Endothelial cell of umbilical vein (primary cell): Measurements from ENCODE around the gene CCDC27. TPM values are rescaled to one million over a fixed set of nuclear protein-coding genes. Genes with fewer than 3 reads are reported as not detected.
A peak's percentile ranks its signal among the peaks of the same experiment; 100 is the strongest.

Source experiments
- BruUV-seq: library from RNA; stranded (reverse); fragments of 400-500 nt; replicated peaks from 2 replicates; lab custom pipeline; 2021; lab: Mats Ljungman, UMichigan
- CTCF ChIA-PET: fragments of 300-600, 350-600 bp; sonication (Branson Sonifier 250); formaldehyde crosslinking; loops from one replicate; lab custom pipeline; 2021; ENCODE audit warnings: antibody characterized with exemption, inconsistent platforms; lab: Charles Lee
- POLR2A ChIA-PET: fragments of 300-600, 350-600 bp; sonication (Branson Sonifier 250); formaldehyde crosslinking; loops from one replicate; lab custom pipeline; 2021; ENCODE audit warnings: antibody characterized with exemption, inconsistent platforms; lab: Charles Lee
- DNase-seq: peaks from one replicate; pipeline ENCODE4 v3.0.0-alpha.2; 2011; ENCODE audit warnings: low read depth, low spot score
- FAIRE-seq: peaks from 2 replicates; lab custom pipeline; 2011; peaks lifted over from hg19 to GRCh38; lab: Jason Lieb, UNC
- H2AFZ ChIP-seq: 2 replicates; pipeline ENCODE4 v1.6.0; 2012; ENCODE audit warnings: low read depth, low read length, control low read depth, inconsistent platforms
- H3K27ac ChIP-seq: 2 replicates; pipeline ENCODE4 v1.5.1; 2011; ENCODE audit warnings: low read depth, mild to moderate bottlenecking, control low read depth, low read length, moderate library complexity; ENCODE audit not compliant: insufficient read depth
- H3K27me3 ChIP-seq, 2 experiments: 2 replicates each; pipeline versions ENCODE4 v1.6.0 to v1.6.1; 2011; ENCODE audit warnings: low read length in 2 of 2, mixed read lengths in 1 of 2; ENCODE audit not compliant: control insufficient read depth in 2 of 2, insufficient read depth in 2 of 2
- H3K36me3 ChIP-seq, 2 experiments: 2 replicates in 1 of 2; 3 replicates in 1 of 2; pipeline ENCODE4 v1.5.1; 2011; ENCODE audit warnings: low read length in 2 of 2, mild to moderate bottlenecking in 1 of 2, moderate library complexity in 1 of 2; ENCODE audit not compliant: control insufficient read depth in 2 of 2, insufficient read depth in 2 of 2; ENCODE audit errors: extremely low read depth in 1 of 2
- H3K4me1 ChIP-seq: 3 replicates; pipeline ENCODE4 v1.5.1; 2011; ENCODE audit warnings: mild to moderate bottlenecking, low read length; ENCODE audit not compliant: control insufficient read depth, insufficient read depth; ENCODE audit errors: extremely low read depth
- H3K4me2 ChIP-seq: 2 replicates; pipeline ENCODE4 v1.6.1; 2011; ENCODE audit warnings: low read length, control low read depth, mixed read lengths; ENCODE audit not compliant: insufficient read depth
- H3K4me3 ChIP-seq, 3 experiments: fragments of 200-600 bp in 1 of 3; sonication (generic), shearing (Covaris generic) in 1 of 3; replicated peaks in 1 of 3; 2 replicates each; pipeline ENCODE4 v1.5.1; 2011 to 2016; ENCODE audit warnings: control low read depth in 3 of 3, low read length in 3 of 3, mild to moderate bottlenecking in 2 of 3, inconsistent platforms in 1 of 3, low read depth in 1 of 3, moderate library complexity in 1 of 3; ENCODE audit not compliant: insufficient read depth in 1 of 3
- H3K79me2 ChIP-seq: 2 replicates; pipeline ENCODE4 v1.6.0; 2012; ENCODE audit warnings: low read length, inconsistent platforms; ENCODE audit not compliant: control insufficient read depth, insufficient read depth
- H3K9ac ChIP-seq: replicated peaks from 2 replicates; pipeline ENCODE3; 2011; ENCODE audit warnings: low read length, control low read depth; ENCODE audit not compliant: insufficient read depth; ENCODE audit errors: extremely low read depth
- H3K9me1 ChIP-seq: replicated peaks from 3 replicates; pipeline ENCODE4 v1.6.0; 2011; ENCODE audit warnings: mild to moderate bottlenecking, low read length; ENCODE audit not compliant: control insufficient read depth, insufficient read depth; ENCODE audit errors: extremely low read depth
- H3K9me3 ChIP-seq: replicated peaks from 2 replicates; pipeline ENCODE4 v1.5.1; 2012; ENCODE audit warnings: low read length, inconsistent platforms; ENCODE audit not compliant: control insufficient read depth, insufficient read depth
- H4K20me1 ChIP-seq: replicated peaks from 2 replicates; pipeline ENCODE3; 2011; ENCODE audit warnings: mild to moderate bottlenecking, low read length; ENCODE audit not compliant: control insufficient read depth, insufficient read depth; ENCODE audit errors: extremely low read depth
- EZH2 ChIP-seq: IDR thresholded peaks from 2 replicates; pipeline ENCODE4 v1.6.1; 2012; ENCODE audit warnings: borderline replicate concordance, low read depth, mild to moderate bottlenecking, moderate library complexity, low read length, inconsistent platforms; ENCODE audit not compliant: severe bottlenecking
- FOS ChIP-seq: IDR thresholded peaks from 2 replicates; pipeline ENCODE4 v1.6.1; 2011; ENCODE audit warnings: mild to moderate bottlenecking, low read length, moderate library complexity, borderline replicate concordance; ENCODE audit not compliant: insufficient read depth
- GATA2 ChIP-seq: IDR thresholded peaks from 2 replicates; pipeline ENCODE4 v1.7.0; 2011; ENCODE audit warnings: low read depth, mild to moderate bottlenecking, moderate library complexity, mixed read lengths, low read length; ENCODE audit not compliant: insufficient read length, insufficient read depth
- JUN ChIP-seq: IDR thresholded peaks from 2 replicates; pipeline ENCODE4 v1.6.1; 2011; ENCODE audit warnings: borderline replicate concordance, low read depth; ENCODE audit not compliant: insufficient read length, insufficient read depth
- MAX ChIP-seq: IDR thresholded peaks from 2 replicates; pipeline ENCODE4 v1.6.1; 2011; ENCODE audit not compliant: insufficient read depth, insufficient read length
- MYC ChIP-seq: IDR thresholded peaks from one replicate; pipeline ENCODE4 v1.6.1; 2011; ENCODE audit warnings: mild to moderate bottlenecking, low read depth, low read length
- POLR2A ChIP-seq: IDR thresholded peaks from 2 replicates; pipeline ENCODE4 v1.6.1; 2012; ENCODE audit warnings: low read depth, mild to moderate bottlenecking, control low read depth, low read length
- POLR2AphosphoS5 ChIP-seq: IDR thresholded peaks from 2 replicates; pipeline ENCODE4 v1.6.1; 2012; ENCODE audit warnings: low read depth, mild to moderate bottlenecking, control low read depth, low read length, moderate library complexity; ENCODE audit not compliant: insufficient read depth
- dilution Hi-C: fragments of 300-500 bp; cut with MboI; formaldehyde crosslinking; loops from one replicate; pipeline ENCODE4 v1.15.0; 2019; ENCODE audit warnings: low sequenced_read_pairs; ENCODE audit not compliant: extremely low pct_ligation_motif_present
- intact Hi-C: fragments of 100-400 bp; cut with micrococcal nuclease; formaldehyde crosslinking; loops from one replicate; pipeline ENCODE4 v1.10.0; 2022
- polyA plus RNA-seq, 4 experiments: library from polyadenylated mRNA; depleted of rRNA in 3 of 4; stranded (reverse) in 3 of 4; unstranded in 1 of 4; fragments of >200 nt; gene quantifications; 2 replicates each; pipeline versions ENCODE4 v1.2.1 to v1.2.3, GENCODE V29; 2011 to 2012; ENCODE audit warnings: missing spikeins in 1 of 4
- total RNA-seq: library from RNA; stranded (reverse); gene quantifications from 2 replicates; pipeline ENCODE4 v1.2.3, GENCODE V29; 2021
- TF ChIP-seq, protein P1 (sequence below), 2 donors: IDR thresholded peaks; 1 replicate in 1 of 2; 2 replicates in 1 of 2; pipeline ENCODE4 v1.5.1; 2011; ENCODE audit warnings: low read length in 2 of 2, mild to moderate bottlenecking in 2 of 2, moderate library complexity in 2 of 2, control low read depth in 1 of 2, inconsistent platforms in 1 of 2, low read depth in 1 of 2; ENCODE audit not compliant: insufficient read depth in 1 of 2; ENCODE audit errors: extremely low read depth in 1 of 2

The CCDC27 gene
- total and polyA plus RNA-seq, 2 donors (not counting 3 experiments of a cell fraction or from before 2014, with no cell fraction given), result not detected

- Histone ChIP-seq H3K4me3 (no peak overlapping the region), H3K79me2 (peaks cover 5% of the 10 kb centered on the region), H3K27ac (no peak overlapping the region), H3K36me3 (peaks cover 0 to 16% of the 10 kb centered on the region in 2 experiments), H3K9me1 (no peaks in the 10 kb centered on the region), H4K20me1 (no peaks in the 10 kb centered on the region), H3K4me1 (peaks cover 11% of the 10 kb centered on the region), H3K27me3 (peaks cover 0 to 5% of the 10 kb centered on the region in 2 experiments), H3K4me2 (peak overlapping the region; percentile 61), H3K9me3 (no peaks in the 10 kb centered on the region), H3K9ac (no peak overlapping the region), H2AFZ (no peak overlapping the region)
- TF ChIP-seq FOS (no peak), GATA2 (no peak), POLR2AphosphoS5 (no peak), MAX (no peak), EZH2 (no peak), MYC (no peak), POLR2A (no peak), JUN (no peak)
- TF ChIP-seq, protein P1, sequence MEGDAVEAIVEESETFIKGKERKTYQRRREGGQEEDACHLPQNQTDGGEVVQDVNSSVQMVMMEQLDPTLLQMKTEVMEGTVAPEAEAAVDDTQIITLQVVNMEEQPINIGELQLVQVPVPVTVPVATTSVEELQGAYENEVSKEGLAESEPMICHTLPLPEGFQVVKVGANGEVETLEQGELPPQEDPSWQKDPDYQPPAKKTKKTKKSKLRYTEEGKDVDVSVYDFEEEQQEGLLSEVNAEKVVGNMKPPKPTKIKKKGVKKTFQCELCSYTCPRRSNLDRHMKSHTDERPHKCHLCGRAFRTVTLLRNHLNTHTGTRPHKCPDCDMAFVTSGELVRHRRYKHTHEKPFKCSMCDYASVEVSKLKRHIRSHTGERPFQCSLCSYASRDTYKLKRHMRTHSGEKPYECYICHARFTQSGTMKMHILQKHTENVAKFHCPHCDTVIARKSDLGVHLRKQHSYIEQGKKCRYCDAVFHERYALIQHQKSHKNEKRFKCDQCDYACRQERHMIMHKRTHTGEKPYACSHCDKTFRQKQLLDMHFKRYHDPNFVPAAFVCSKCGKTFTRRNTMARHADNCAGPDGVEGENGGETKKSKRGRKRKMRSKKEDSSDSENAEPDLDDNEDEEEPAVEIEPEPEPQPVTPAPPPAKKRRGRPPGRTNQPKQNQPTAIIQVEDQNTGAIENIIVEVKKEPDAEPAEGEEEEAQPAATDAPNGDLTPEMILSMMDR (IDR thresholded peaks at IDR 0.05; ENCODE audit: extremely low read depth in 1 of 2, insufficient read depth in 1 of 2, low read depth in 1 of 2, low read length in 2 of 2), result no peak
- intact Hi-C loops (loop anchor here (2.0 kb wide), 1 partner anchor 27 kb away; the partner anchor contains the start of gene SMIM1), dilution Hi-C loops (no loop called here)
- no TSS peak for BruUV-seq
- ChIA-PET CTCF (interaction anchor here (3.7 kb wide), 1 partner anchor 21 kb away, joined by 11 read pairs; no protein-coding TSS in a partner anchor), POLR2A (no interaction called here)
- FAIRE-seq (no peak), DNase-seq (no peak)
These were observed 6.5 kb upstream of the CCDC27 start for GRCh38 chr1:3745590-3746381.
